ENCODE results near the gene PRMT7.
A peak's percentile ranks its signal among the peaks of the same experiment; 100 is the strongest.

Gene PRMT7

DNA sequence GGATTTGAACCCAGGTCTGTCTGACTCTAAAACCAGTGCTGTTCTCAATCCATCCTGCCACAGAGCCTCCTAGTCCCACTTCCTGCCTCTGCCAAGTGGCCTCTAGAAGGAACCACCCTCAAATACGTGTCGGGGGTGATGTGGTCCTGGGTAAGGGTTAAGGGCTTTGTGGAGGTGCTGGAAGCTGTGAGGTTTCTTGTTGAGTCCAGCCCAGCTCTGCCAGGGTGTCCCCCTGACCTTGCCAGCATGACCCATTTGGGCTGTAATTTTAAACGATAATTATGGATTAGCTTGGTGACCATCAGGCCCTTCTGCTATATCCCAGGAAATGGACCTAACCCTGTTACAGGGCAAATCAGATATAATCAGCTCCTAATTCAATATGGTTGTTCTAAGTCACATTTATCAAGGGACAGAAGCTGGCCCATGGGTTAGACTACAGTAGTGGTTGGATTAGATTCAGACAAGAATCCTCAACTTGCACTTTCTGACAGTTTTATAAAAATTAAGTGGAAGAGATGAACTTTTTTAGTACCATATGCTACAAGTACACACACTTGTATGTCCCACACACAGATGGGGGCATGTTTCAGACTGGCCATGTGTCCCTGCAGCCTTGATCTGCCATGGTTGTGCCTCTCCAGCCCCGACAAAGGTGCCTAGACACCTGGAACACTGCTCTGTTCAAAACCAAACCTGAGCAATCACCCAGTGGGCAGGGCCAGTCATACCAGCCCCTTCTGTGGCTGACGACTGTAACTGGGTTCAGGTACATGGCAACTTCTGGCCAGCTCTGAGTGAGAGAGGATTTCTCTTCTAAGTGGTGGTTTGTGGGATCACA lies 89.5 kb downstream of the PRMT7 start:
- no peak for DNase-seq

DNA sequence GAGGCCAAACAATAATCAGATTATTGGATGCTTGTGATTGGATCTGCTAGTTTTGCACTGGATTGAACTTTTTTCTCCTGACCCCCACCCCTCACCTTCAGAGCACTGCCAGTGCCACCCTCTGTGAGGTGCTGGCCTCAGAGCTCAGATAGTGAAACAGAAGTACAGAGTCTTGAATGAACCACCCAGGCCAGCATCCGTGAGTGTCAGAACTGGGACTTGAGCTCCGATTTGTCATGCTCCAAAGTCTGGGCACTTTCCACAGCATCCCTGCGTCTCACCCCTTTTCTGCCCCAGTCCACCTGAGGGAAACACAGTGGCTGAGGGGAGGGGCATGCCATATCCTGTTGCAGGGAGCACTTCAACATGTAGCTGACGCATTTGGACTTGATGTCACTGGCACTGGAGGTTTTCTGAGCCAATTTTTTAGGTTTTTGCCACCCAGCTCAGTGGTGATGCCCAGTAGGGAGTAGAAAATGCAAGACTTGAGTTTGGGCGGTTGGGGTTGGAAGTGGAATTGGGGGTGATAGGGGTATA lies 90.2 kb downstream of the PRMT7 start:
- DNase-seq = no peak

DNA sequence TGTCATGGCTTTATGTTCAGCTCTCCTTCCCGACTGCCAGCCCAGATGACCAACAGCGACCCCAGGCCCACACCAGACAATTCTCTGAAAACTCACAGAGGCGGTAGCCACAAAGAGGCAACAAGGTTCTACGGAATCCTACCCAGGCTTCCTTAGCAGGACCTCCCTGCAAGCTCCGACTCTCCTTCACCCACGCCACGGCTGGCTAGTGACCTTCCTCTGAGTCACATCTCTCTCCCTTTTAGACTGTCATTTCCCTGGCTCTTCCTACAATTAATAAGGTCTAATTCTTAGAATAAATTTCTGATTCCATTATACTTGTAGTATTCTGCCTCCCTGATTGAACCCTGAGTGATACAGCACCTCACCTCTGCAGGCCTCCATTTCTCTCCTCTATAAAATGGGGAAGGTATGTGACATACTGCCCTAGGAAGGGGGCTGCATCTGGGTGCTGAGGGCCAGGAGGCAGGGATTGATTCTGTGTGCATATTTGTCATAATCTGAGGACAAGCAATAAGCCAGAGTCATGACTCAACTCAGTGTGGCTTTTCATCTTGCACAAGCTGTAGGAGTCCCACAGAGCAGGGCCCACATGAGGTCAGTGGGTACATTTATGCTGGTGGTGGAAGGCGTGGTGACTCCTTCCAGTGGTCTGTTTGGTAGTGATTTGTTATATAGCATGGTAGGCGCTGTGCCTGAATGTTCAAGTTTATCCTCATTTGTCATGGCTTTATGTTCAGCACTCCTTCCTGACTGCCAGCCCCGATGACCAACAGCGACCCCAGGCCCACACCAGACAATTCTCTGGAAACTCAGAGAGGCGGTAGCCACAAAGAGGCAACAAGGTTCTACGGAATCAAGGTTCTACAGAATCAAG lies 91.3 kb downstream of the PRMT7 start:
- DNase-seq = peak; percentile 59

DNA sequence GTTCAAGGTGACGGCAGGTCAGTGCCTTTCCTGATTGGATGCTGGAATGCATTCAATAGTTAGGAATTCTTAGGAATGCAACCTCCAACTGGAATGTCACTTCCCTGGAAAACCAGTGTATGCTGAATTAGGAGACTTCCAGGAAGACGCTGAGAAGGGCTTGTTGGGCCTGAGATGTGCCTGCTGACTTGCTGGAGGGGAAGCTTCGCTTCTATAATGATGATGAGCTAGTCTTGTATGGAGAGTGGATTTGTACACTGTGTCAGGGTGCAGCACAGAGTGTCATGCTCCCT lies 91.9 kb downstream of the PRMT7 start:
- DNase-seq = no peak

DNA sequence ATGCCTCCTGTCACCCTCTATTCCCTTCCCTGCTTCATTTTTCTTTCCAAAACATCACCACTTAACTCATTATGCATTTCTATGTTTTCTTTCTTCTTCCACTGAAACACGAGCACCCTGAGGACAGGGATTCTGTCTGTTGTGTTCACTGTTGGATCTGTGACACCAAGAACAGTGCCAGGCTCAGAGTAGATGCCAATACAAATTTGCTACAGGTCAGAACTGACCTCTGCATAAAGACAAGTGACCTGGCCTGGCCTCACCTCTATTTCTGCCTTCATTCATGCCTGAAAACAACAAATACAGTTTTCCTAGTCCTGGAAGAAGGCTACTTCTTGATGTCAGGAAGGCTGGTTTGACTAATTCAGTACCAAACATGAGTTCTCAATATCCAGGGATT lies 92.4 kb downstream of the PRMT7 start:
- DNase-seq = no peak

DNA sequence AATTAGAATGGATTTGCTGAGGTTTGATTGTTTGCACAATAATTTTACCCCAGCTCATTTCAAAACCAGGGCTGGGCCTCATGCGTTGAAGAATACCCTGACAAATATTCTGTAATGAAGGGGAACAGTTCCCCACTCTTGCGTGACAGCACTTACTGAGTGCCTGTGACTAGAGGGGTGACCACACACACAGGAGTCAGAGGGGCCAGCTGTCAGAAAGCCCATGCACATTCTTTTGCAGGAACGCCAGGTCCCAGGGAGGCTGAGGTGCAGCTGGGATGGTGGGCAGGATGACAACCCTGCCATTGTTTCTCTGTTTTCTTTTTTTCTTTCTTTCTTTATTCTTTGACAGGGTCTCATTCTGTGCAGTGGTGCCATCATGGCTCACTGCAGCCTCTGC lies 92.9 kb downstream of the PRMT7 start:
- no peak for DNase-seq

DNA sequence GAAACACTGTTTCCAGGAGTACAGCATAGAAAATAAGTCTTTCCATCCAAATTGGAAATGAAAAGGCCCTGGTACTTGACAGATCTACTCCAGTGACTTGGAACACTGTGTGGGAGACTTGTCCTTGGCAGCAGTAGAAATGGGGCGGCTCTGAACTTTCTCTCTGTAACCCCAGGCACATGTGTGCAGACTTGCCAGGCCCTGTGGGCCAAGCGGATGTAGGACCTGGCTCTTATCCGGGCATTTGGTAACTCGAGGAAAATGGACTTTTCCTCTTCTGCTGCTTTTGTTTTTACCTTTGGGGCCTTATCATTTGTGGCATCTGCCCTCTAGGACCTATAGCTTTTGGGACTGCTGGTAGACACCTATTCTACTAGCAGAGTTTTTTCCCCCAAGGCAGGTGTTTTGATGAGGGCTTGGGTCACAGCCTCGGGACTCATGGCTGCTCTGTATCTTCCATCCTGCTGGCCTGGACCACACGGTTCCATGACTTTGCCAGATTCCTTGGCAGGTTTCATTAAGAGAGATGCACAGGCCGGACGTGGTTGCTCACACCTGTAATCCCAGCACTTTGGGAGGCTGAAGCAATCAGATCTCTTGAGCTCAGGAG lies 94.0 kb downstream of the PRMT7 start:
- no peak for DNase-seq

DNA sequence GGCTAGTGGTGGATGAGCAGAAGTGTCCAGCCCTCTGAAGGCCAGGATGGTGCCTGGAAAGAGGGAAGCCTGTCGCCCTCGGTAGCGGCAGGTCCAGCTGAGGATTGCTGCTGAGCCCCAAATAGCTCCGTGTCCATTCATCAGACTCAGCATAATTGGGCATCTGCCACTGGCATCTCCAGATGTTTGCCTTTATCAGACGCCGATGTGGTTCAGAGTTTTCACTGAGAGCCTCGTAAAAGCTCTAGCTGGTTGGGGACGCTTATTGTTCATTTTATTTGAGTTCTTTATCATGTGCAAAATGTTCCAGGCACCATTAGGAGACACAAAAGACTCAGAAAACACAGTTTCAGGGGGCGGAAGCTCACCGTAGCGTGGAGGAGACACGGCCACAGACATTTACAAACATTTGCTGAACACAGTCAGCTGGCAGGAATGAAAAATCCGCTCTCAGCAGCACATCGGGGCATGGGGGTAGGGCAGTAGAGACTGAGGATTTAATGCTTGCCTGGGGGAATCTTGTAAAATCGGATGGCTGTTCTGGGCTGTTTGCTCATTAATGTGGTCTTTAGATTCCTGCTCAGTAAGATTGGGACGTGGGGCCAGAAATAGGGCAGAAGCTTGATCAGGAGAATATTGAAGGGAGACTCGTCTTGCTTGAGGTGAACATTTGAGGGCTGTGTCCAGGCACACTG lies 95.8 kb downstream of the PRMT7 start:
- no peak for DNase-seq
